ENCODE measurements around the gene ENO4. TPM values are rescaled to one million over a fixed set of nuclear protein-coding genes. Genes with fewer than 3 reads are reported as not detected.

ENO4 gene
- polyA plus RNA-seq, 4 donors, result 1.3 to 4.3 (median 3.1) TPM

- DNase-seq (ENCODE audit: low read depth in 4 of 4, low spot score in 3 of 4), result no peak
These were observed 60.0 kb downstream of the ENO4 start for GRCh38 chr10:116909307-116909706.

DNA sequence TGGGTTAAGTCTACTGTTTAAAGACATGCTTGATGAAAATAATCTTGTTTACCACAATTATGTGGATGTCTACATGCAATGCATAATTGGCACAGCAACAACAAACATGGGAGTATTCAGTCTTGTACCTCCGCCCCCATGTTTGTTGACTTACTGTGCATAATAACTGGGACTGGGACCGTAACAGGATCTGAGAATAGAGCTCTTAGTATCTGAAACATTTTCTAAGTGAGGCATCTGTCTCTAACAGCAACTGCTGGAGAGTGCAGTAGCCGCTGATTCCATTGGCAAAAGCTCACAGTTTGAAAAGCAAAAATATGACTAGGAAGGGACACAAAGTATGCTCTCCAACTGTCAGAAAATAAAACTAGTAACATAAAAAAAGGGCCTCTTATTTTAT lies 61.6 kb downstream of the ENO4 start:
- no peak for DNase-seq (ENCODE audit: low read depth in 4 of 4, low spot score in 3 of 4)

DNA sequence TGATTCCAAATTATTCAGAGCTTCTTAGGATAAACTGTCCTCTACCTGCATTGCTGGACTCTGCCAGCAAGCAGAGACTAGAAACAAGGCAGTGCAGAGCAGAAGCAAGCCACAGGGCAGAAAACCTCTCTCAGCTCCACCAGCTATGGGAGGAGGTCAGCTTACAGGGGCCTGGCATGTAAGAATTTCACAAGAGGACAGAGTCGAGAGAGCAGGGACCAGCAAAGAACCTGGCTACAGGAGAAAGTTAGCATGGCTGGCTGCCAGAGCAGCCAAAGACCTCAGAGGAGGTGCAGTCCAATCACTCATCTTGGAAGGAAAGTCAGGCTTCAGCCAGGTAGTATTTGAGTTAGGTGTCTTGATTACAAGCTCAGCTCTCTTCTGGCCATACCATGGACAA lies 62.9 kb downstream of the ENO4 start:
- DNase-seq (ENCODE audit: low read depth in 4 of 4, low spot score in 3 of 4), result no peak

- DNase-seq (ENCODE audit: low read depth in 4 of 4, low spot score in 3 of 4), result no peak
These were observed 64.4 kb downstream of the ENO4 start for GRCh38 chr10:116913695-116914094.

GRCh38 chr10:116915340-116915739 lies 66.0 kb downstream of the ENO4 start:
- DNase-seq (ENCODE audit: low read depth in 4 of 4, low spot score in 3 of 4), result no peak

GRCh38 chr10:116917481-116917880 lies 68.2 kb downstream of the ENO4 start:
- no peak for DNase-seq (ENCODE audit: low read depth in 4 of 4, low spot score in 3 of 4)

DNA sequence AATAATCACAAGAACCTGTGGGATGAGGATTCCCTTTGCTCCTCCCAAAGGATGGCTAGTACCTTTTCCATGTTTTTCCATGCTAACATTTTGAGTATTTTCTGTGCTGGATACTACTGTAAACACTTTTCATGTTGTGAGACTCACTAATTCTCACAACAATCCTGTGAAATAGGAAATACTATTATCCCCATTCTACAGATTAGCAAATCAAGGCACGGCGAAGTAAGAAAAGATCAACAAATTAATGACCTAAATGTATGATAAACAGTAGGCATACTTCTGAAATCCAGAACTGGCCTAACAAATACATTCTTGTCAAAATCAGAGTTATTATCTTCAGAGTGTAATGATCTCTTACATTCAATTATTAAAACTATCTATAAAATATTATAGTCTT lies 69.3 kb downstream of the ENO4 start:
- DNase-seq (ENCODE audit: low read depth in 4 of 4, low spot score in 3 of 4), result no peak

DNA sequence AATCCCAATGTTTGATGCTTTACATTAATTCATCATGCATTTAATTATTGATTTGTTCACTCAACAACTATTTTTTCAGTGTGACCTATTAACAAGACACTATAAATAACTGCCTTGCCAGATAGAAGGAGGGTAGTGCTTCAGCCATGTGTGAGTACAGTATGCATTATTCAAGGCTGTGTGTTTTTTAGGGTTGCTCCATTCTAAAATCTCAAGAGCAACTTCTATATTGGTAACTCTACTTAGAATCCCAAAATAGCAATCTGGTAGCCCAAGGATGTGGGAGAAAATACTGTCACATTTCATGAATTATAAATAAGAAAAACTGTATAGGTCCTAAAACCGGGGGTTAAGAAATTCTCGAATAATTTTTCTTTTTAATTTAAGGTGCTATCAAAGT lies 69.9 kb downstream of the ENO4 start:
- no peak for DNase-seq (ENCODE audit: low read depth in 4 of 4, low spot score in 3 of 4)

- no peak for DNase-seq (ENCODE audit: low read depth in 4 of 4, low spot score in 3 of 4)
These were observed 70.4 kb downstream of the ENO4 start for GRCh38 chr10:116919706-116920105.

DNA sequence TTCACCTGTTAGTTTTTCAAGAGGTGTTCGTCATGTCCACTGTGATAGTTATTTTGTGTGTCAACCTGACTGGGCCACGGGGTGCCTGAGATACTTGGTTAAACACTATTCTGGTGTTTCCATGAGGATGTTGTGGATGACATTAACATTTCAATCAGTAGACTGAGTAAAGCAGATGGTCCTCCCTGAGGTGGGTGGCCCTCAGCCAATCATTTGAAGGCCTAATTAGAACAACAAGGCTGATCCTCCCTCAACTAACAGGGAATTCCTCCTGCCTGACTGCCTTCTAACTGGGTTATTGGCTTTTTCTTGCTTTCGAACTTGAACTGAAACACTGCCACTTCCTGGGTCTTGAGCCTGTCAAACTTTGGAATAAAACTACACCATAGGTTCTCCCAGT lies 75.8 kb downstream of the ENO4 start:
- DNase-seq (ENCODE audit: low read depth in 4 of 4, low spot score in 3 of 4), result no peak

DNA sequence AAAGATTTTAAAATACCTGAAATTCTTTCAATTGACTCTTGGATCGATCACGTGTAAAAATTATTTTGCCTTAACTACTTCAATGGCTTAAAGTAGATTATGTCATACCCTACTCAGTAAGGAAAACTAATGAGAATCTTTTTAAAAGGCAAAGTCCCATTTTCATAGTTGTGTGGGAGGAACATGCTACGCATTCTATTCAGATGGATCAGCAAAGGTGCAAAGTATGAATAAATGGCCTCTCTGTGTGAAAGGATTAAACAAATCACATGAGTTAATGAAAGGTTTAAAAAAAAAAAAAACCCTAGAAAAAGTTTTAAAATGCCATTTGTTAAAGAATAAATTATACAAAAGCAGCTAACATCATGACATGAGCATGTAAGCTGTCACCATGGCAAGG lies 77.1 kb downstream of the ENO4 start:
- DNase-seq (ENCODE audit: low read depth in 4 of 4, low spot score in 3 of 4), result no peak

DNA sequence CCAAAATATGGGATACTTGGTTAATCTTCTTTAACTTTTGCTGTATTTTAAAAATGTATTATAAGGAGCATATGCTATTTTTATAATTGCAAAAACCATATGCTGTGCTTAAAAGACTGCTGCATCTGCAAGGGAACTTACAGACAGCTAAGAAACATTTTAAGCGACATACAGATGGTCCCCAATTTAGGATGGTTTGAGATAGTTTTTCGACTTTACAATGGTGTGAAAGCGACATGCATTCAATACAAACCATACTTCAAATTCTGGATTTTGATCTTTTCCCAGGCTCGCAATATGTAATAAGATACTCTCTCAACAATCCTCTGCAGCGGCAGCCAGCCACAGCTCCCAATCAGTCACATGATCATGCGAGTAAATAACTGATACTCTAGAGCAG lies 82.5 kb downstream of the ENO4 start:
- no peak for DNase-seq (ENCODE audit: low read depth in 4 of 4, low spot score in 3 of 4)

Other genes starting within 250 kb of the ENO4 start
- under 1 TPM in 1 of 4 donors, not detected in 3; 0.39 TPM for gene PNLIPRP2, start 228.5 kb upstream of the ENO4 start, polyA plus RNA-seq (ENCODE audit: insufficient read length in 4 of 4)
- gene HSPA12A, start 106.9 kb upstream of the ENO4 start, polyA plus RNA-seq (ENCODE audit: insufficient read length in 4 of 4), result 10 to 100 TPM; 19.9 to 49.7 (median 35.7) TPM
- 10 to 100 TPM in 3 of 4 donors, 1 to 10 TPM in 1; 8.8 to 26.4 (median 22.9) TPM for gene SHTN1, start 155.7 kb downstream of the ENO4 start, polyA plus RNA-seq (ENCODE audit: insufficient read length in 4 of 4)